HG02970 (cell line): Measurements from ENCODE around the gene TERT.
"Not testable (repeated sequence)": the region's sequence is repeated elsewhere in the genome, so short reads cannot be mapped to it uniquely, and the experiment has no call there.

Source experiments
- ATAC-seq: cut with Tn5 transposase; IDR thresholded peaks from one replicate; pipeline ENCODE4 v1.9.1; 2021; ENCODE audit warnings: mild to moderate bottlenecking, moderate library complexity, moderate number of reproducible peaks; ENCODE audit not compliant: unreplicated experiment, low FRiP score

TERT gene

GRCh38 chr5:1294835-1295649 is at the start of gene TERT:
Gene TERT (minus strand): TSS chr5:1295068. CDS start chr5:1294989, 79 bp downstream.
- no peak for ATAC-seq

GRCh38 chr5:1343931-1344901 is 49.3 kb upstream of the TERT start:
- ATAC-seq, result no peak

DNA sequence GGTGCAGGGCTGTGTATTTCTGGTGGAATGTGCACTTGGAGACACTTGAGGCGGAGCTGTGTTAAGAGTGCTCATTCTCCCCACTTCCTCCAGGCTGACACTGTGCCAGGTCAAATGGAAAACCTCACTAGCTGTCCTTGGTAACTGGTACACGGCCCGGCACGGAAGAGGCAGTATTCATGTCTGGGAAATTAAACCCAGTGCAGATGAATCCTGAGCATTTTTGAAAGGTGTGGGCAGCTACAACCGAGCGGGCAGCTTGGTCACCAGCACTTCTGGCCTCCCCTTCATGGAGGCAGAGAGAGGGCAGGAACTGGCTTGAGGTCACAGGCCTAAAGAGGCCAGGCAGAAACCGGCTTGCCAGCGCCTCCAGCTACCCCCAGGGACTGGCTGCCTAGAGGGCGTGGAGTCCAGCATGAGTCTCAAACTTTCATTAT is 48.5 kb upstream of the TERT start:
- ATAC-seq, result no peak

GRCh38 chr5:1342711-1343110 is 47.8 kb upstream of the TERT start:
- not testable (repeated sequence) for ATAC-seq

DNA sequence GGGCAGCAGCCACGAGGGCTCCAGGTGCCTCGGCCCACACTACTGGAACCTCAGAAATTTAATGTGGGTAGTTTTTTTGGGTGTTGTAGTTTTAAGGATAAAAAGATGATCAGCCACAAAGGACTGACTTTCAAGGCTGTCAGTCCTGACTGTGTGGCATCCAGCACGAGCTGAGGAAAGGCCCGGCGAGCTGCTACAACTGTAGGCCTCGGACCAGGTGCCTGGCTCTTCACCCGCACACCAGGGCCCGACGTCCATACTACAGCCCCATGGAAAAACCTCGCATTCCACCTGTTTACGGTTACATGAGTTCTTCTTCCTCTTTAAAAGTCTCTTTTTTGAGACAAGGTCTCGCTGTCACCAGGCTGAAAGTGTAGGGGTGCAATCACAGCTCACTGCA is 47.4 kb upstream of the TERT start:
- ATAC-seq, result no peak

DNA sequence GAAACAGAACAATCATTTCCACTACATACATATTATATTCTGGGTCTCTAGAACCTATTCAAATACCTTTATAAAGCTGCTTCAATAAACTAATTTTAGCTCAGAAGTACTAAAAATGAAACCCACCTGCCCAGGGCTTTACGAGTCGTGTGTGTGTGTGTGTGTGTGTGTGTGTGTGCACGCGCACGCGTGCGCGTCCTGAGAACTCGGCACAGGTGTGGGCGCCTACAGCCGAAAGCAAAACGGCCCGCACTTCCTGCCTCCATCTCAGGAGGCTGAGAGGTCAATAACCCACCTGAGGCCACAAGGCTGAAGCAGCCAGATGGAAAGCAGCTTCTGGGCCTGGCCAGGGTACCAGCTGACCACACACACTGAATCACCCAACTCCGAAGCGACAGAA is 47.0 kb upstream of the TERT start:
- no peak for ATAC-seq

GRCh38 chr5:1339818-1340210 is 44.9 kb upstream of the TERT start:
- not testable (repeated sequence) for ATAC-seq

DNA sequence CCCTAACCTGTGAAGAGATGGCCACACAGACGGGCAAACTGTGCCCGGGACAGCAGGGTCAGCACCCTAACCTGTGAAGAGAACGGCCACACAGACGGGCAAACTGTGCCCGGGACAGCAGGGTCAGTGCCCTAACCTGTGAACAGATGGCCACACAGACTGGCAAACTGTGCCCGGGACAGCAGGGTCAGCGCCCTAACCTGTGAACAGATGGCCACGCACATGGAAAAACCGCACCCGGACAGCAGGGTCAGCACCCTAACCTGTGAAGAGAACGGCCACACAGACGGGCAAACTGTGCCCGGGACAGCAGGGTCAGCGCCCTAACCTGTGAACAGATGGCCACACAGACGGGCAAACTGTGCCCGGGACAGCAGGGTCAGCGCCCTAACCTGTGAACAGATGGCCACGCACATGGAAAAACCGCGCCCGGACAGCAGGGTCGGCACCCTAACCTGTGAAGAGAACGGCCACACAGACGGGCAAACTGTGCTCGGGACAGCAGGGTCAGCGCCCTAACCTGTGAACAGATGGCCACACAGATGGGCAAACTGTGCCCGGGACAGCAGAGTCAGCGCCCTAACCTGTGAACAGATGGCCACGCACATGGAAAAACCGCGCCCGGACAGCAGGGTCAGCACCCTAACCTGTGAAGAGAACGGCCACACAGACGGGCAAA is 44.4 kb upstream of the TERT start:
- not testable (repeated sequence) for ATAC-seq

DNA sequence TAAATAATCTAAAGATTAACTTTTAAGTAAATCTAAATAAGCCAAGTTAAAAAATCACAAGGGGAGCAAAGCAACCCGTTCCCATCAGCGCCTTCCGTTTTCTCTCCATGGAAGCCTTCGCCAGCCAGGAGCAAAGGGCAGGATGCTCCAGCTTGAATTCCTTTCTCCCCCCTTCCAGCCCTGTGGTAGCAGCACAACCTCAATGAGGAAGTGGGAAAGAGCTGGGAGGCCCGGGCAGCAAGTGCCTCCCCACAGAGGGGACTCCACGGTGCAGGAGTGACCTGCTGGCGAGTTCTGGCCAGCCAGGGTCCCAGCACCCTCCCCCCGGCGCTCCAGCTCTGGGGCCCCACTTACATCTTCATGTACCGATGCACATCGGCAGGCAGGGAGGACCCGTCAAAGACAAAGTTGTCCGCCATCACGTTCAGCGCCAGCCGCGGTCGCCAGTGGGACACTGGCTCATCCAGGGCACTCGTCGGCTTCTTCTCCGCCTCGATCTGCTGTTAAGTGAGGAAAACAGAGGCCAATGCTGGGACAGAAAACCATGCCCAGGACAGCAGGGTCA is 43.7 kb upstream of the TERT start:
- no peak for ATAC-seq

DNA sequence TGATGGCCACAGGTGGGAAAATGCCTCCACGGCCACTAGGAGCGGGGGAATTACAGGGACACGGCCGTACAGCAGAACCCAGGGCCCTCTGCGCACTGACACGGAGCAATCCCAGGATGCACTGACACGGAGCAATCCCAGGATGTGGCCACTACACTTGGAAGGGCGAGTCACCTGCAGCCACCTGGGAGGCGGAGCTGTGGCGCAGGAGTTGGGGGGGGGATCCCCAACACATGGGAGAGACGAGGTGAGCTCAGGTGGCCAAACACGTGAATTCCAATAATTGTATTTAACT is 43.3 kb upstream of the TERT start:
- no peak for ATAC-seq

GRCh38 chr5:1337489-1338195 is 42.8 kb upstream of the TERT start:
- no peak for ATAC-seq

DNA sequence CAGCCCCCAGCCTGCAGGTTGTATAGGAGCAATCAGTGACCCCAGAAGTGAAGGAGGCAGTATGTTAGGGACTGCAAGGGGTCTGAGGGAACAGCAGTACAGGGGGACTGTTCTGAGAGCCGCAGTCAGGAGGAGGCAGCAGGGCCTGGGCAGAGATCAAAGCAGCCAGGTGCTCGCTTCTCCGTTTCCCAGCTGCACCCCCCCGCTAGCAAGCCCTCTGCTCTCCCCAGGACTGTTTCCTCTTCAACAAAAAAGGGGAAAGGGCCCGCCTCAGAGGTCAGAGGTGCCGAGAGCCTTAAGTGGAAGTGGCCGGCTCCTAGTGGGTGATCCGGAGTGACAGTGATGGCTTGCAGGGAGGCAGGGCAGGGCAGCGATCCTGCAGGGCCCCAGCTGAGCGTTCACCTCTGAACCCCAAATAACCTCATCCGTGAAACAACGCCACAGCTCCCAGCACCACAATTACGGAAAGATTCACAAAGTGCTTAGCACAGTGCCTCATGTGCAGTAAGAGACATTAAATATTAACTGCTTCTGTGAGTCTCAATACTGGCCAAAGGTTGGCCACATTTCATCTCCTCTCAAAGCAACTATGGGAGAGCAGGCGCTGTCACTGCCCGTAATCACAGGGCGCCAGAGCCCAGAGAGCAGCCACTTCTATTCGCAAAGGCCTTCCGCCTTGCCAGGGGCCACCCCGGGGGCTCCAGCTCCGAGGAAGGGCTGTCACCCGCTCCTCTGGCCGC is 42.1 kb upstream of the TERT start:
- ATAC-seq, result no peak

- ATAC-seq, result no peak
These were observed 41.3 kb upstream of the TERT start for GRCh38 chr5:1336106-1336561.

DNA sequence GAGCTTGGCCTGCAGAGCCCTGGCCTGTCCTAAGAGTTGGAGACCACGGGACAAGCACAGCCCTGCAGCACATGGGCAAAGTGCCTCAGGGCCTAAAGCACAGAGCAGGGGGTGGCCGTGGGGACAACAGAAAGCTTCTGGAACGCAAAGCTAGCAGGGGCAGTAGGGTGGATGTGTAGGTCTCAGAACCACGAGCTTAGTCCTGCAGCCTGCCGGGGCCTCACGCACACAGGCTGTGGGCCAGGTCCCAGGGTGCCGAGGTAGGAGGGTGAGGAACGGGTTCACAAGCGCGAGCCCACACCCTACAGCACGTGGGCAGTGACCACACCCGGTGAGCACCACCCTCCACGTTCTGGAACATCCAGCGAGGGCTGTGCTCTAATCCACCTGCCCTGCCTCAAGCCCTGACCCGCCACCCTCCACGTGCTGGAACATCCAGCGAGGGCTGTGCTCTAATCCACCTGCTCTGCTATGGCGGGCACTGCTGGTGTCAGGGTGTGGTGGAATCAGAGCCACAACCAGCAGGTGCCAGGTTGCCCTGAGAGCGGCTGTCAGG is 40.8 kb upstream of the TERT start:
- no peak for ATAC-seq

DNA sequence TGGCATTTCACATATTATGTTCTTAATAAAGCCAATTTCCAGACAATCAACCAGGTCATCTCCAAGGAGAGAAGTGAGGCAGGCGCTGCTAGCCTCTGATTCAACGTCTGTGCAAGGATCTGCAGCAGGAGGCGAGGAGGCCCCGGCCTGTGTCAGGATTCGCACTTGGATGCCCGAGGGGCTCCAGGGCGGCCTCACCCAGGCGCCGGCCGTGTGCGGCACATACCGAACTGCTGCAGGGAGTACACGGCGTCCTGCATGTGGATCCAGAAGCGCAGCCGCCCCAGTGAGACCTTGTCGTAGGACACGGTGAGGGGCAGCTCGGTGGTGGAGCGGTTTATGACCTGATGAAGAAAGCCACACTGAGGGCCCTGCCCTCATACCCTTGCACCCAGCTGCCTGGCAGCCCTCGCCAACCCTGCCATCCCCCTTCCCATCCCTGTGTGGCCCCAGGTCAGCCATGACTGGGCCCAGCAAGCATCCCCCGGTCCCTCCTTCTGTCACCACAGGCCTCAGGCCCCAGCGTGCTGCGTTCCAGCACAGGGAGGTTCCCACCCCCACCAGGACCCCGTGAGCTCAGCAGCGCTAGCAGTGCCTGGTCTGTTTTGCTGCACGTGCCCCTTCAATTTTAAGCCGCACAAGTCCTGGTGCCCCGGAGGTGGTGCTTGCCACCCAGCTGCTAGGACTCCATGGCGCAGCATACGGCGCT is 40.1 kb upstream of the TERT start:
- no peak for ATAC-seq

- ATAC-seq, result no peak
These were observed 39.1 kb upstream of the TERT start for GRCh38 chr5:1333986-1334385.

DNA sequence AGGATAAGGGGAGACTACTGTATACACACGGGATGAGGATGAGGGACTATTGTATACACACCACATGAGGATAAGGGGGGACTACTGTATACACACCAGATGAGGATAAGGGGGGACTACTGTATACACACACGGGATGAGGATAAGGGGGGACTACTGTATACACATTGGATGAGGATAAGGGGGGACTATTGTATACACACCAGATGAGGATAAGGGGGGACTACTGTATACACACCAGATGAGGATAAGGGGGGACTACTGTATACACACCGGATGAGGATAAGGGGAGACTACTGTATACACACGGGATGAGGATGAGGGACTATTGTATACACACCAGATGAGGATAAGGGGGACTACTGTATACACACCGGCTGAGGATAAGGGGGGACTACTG is 38.4 kb upstream of the TERT start:
- ATAC-seq, result not testable (repeated sequence)

DNA sequence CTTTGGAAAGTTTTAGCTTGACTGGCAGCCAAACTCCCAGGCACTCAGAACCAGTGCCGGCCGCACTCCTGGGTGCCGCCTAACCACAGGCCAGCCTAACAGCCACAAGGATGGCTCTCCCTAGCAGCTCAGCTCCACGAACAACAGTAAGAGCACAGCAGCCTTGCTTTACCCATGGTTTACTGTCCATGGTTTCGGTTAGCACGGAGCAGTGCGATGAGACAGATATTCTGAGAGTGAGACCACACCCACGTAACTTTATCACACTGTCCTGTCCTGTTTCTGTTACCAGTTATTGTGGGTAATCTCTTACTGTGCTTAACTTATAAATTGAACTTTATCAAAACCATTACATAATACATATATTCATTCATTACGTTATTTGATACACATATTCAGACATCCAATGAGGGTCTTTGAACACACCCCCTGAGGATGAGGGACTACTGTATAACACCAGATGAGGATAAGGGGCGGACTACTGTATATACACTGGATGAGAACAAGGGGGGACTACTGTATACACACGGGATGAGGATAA is 37.7 kb upstream of the TERT start:
- ATAC-seq, result no peak
